ENCODE measurements around the gene GC.
"Not testable (repeated sequence)": the region's sequence is repeated elsewhere in the genome, so short reads cannot be mapped to it uniquely, and the experiment has no call there.

Gene GC

GRCh38 chr4:71765350-71765749 is 18.5 kb downstream of the GC start:
- no peak for DNase-seq

- no peak for DNase-seq
Observed at GRCh38 chr4:71752383-71753042, 31.4 kb downstream of the GC start.

- DNase-seq = no peak
Observed at GRCh38 chr4:71749008-71749594, 34.8 kb downstream of the GC start.

- no peak for DNase-seq
Observed at GRCh38 chr4:71746379-71746778, 37.5 kb downstream of the GC start.

GRCh38 chr4:71738782-71739181 is 45.1 kb downstream of the GC start:
- not testable (repeated sequence) for DNase-seq

GRCh38 chr4:71732706-71733105 is 51.2 kb downstream of the GC start:
- DNase-seq = no peak

GRCh38 chr4:71732066-71732465 is 51.8 kb downstream of the GC start:
- DNase-seq = no peak

GRCh38 chr4:71729856-71730255 is 54.0 kb downstream of the GC start:
- no peak for DNase-seq

- DNase-seq = peak; percentile 34
Observed at GRCh38 chr4:71713611-71714203, 70.2 kb downstream of the GC start.

GRCh38 chr4:71711985-71712348 is 71.9 kb downstream of the GC start:
- no peak for DNase-seq

- no peak for DNase-seq
Observed at GRCh38 chr4:71711044-71711984, 72.6 kb downstream of the GC start.

- no peak for DNase-seq
Observed at GRCh38 chr4:71709961-71710360, 73.9 kb downstream of the GC start.

- no peak for DNase-seq
Observed at GRCh38 chr4:71698141-71698540, 85.7 kb downstream of the GC start.

- DNase-seq = no peak
Observed at GRCh38 chr4:71697031-71697430, 86.8 kb downstream of the GC start.

- DNase-seq = no peak
Observed at GRCh38 chr4:71694961-71695360, 88.9 kb downstream of the GC start.

- DNase-seq = no peak
Observed at GRCh38 chr4:71692963-71693362, 90.9 kb downstream of the GC start.

- DNase-seq = no peak
Observed at GRCh38 chr4:71692198-71692597, 91.7 kb downstream of the GC start.
